MM.1S (cell line): Measurements from ENCODE around the gene FAM83E.

Experiments used
- CTCF ChIP-seq: fragments of 300-600 bp; sonication (generic); IDR thresholded peaks from 2 replicates; pipeline ENCODE4 v1.5.1; 2016; ENCODE audit warnings: antibody characterized with exemption, low read length, mixed read lengths
- EZH2 ChIP-seq: fragments of 300-600 bp; sonication (generic); optimal IDR thresholded peaks from 2 replicates; pipeline ENCODE3; 2017; ENCODE audit warnings: low read depth, mild to moderate bottlenecking, antibody characterized with exemption, low read length, mixed read lengths
- EZH2phosphoT487 ChIP-seq: fragments of 300-600 bp; sonication (generic); IDR thresholded peaks from 2 replicates; pipeline ENCODE4 v1.6.1; 2018; ENCODE audit warnings: antibody characterized with exemption, low read length

DNA sequence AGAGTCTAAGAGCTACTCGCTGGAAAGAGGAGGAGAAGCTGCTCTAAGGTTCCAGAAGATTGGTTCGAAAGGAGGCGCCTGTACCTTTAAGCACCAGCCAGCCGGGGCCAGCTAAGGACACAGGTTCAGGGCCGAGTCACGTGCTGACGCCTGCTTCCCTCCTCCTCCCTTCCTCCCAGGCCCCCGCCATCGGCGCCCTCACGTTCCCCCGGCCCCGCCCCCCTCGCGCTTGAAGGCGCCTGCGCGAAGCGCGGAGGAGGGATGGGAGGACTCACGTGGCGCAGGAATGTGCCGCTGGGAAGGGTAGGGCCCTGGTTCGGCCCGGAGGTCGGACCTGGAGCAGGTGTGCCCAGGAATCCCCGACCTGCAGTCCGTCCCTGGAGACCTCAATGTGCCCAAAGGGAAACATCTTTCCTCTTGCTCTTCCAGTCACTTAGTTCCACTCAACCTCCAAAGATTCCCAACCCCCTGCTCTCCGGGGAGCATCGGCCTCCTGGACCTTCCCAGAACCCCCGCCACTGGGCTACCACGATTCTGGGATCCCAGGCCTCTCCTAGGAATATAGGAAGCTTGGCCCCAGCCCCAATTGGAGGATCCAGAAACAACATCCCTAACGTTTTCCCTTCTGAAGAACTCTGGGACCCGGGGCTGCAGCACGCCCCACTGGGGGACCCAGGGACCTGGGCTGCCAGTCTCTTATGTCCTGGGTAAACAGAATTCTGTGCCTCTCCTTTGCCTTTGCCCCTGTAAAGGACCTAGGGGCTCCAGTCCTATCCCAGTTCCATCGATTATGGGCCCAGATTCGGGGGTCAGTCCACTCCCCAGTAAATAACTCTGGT is 19.8 kb upstream of the FAM83E start:
- TF ChIP-seq EZH2phosphoT487, result no peak
- no peak for TF ChIP-seq CTCF
- TF ChIP-seq EZH2, result no peak
